GM18507 (cell line): ENCODE data around the gene IDH1.
"Not testable (repeated sequence)": the region's sequence is repeated elsewhere in the genome, so short reads cannot be mapped to it uniquely, and the experiment has no call there.

Source experiments
- DNase-seq: peaks from one replicate; pipeline ENCODE4 v3.0.0; 2011; ENCODE audit warnings: low read depth; ENCODE audit not compliant: insufficient read length; ENCODE audit errors: extremely low spot score
- FAIRE-seq: peaks from 2 replicates; lab custom pipeline; 2011; peaks lifted over from hg19 to GRCh38; lab: Jason Lieb, UNC

IDH1 gene

DNA sequence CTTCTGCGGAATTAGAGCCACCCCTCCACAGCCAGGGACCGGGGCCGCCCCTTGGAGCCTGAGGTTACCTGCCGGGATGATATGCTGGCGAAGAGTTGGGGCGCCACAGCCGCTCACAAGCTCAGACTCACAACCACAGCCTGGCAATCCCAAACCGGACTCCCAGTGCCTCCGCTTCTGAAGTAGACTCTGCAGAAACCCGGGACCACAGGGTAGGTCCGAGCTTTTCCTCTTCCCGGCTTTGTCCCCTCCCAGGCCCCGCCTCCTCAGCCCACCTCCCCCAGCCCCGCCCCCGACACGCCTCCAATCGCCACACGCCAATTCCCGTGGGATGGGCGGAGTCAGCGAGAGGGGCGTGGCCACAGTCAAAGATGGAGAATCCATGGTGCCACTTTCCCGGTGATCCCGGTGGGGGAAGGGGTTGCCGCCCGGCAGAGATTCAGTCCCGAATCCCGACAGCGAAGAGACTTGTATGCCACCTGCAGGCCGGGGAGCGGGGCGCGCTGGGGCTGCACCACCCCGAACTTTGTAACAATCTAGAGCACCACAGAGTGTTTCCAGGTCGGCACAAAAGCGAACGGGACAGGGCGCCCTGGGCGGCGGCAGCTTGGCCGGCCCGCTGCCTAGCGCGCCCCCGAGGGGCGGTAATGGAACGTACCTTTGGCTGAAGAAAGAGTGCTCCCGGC, at the start of gene IDH1:
Gene IDH1, minus strand, starts transcription at position 201 of the 686 bp plus-strand sequence. CDS start 3,520 bp downstream, outside the sequence.
- peak; percentile 96 for FAIRE-seq
- DNase-seq: peak; percentile 84

DNA sequence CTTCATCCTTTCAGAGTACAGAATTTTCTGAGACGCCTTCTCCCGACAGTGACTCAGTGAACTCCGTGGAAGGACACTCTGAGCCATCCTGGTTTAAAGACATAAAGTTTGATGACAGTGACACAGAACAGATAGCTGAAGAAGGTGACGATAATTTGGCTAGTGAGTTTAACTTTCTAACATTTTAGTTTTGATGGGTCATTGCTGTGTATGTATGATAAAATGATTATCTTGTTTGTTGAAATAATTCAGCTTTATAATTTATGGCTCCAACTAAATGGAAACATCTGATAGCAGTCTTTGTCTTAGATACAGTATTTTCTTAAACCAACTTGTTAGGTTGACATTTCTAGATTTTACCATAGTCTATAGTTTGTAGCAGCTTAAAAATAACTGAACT, 49.3 kb upstream of the IDH1 start:
- FAIRE-seq: no peak
- DNase-seq: no peak

DNA sequence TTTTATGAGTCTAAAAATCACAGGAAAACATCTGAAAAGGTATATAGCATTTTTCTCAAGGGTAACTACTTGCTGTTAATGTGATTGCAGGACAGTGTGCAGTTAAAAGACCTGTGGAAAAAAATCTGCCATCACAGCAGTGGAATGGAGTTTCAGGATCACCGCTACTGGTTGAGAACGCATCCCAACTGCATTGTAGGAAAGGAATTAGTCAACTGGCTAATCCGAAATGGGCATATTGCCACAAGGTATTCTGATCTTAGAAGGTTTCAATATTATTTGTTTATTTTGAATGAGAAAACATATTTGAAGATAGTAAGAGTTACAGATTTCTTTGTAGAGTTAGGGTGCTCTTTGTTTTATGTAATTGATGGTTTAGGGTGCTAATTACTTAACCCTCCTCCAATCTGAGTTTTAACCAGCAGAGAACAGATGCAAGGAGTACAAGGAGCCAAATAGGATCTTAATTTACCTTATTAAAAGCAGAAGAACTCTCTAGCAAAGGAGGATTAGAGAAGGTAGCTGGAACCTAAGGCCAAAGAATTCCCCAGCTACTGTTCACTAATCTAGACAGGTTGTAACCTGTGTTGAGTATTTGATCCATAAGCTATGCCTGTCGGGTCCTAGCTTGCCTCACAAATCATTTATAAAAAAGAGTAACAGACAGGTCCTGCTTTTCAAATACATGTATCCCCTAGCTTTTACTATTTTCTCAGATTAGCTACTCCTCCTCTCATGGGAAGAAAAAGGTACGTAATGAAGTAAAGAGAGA, 46.2 kb upstream of the IDH1 start:
- no peak for FAIRE-seq
- no peak for DNase-seq

DNA sequence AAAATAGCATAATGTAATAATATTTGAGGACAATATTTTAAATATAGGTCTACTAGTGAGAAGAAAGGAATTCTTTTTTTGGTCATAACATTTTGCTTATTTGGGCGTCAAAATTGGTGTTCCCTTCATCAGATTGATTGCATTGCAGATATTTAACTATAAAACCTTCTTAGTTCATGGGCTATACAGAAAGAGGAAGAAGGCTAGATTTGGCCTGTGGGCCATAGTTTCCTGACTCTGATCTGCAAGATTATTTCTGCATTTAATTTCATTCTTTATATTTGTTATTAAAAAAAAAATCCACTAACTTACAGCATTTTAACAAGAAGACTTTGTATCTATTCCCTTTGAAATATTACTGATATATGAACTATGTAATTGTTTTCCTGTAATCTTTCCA, 43.1 kb upstream of the IDH1 start:
- no peak for FAIRE-seq
- DNase-seq: no peak

DNA sequence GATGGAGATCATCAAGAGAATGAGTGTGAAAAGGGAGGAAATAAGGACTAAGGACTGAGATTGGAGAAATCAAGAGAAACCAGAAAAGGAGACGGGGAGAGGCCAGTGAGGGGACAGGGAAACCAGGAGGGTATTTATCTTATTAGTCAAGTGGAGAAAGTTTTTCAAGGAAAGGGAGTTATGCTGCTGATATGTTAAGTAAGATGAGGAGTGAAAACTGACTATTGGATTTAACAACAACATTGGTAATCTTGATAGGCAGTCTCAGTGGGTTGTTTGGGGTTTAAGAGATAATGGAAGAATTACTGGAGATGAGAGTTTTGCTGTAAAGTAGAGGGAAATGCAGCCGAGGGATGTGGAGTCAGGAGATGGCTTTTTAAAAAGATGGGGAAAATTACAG, 41.7 kb upstream of the IDH1 start:
- DNase-seq (no peak), FAIRE-seq (no peak)

DNA sequence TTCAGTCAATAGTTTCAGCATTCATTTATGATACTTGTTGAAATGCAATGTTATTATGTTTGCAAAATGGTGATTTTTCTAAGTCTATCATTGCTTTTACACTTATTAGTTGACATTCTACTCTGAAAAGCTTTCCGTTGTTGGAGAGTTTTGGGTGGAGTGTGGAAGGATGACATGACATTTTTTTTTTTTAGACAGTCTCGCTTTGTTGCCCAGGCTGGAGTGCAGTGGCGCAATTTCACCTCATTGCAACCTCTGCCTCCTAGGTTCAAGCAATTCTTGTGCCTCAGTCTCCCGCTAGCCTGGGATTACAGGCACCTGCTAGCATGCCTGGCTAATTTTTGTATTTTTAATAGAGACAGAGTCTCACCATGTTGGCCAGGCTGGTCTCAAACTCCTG, 41.0 kb upstream of the IDH1 start:
- FAIRE-seq: no peak

DNA sequence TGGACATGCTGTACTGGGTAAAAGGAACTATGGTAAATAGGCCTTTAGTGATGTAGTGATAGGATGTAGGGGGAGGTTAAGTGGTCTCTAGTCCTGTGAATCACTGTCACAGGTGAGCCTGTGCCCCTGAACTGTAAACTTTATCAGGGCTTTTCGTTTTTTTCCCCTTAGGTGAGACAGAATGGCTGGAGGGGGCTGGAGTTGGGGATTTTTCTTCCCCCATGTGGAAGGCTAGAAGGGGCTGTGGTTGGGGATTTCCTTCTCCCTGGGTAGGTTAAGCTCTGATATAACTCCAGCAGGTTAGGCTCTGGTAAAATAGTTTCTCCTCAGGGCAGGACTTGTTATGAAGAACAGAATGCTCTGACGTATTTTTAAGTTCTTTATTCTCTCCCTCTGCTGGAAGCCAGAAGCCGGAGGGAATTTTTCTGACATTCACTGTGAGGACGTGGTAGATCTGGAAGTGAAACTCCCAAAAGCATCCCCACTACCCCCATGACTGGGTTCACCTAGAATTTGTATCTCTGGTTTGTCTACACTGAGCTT, 39.7 kb upstream of the IDH1 start:
- FAIRE-seq: peak; percentile 84
- DNase-seq: no peak

More for the DNA sequence above, 41.0 kb upstream of the IDH1 start:
- DNase-seq: no peak

DNA sequence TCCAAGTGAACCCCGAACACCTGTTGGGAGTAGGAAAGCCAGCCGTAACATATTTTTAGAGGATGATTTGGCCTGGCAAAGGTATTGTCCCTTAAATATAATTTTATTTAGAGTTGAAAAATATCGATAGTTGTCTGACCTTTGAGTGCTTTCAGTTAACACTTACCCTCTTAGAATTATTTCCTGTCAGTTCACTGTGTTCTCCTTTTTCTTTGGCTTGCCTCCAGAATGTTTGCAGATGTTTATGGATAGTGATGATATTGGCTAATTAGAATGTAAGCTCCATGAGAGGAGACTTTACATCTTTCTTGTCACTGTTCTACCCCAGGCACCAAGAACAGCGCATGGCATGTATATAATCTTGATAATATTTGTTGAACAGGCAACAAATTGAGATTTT, 31.0 kb upstream of the IDH1 start:
- DNase-seq: no peak
- FAIRE-seq: no peak

DNA sequence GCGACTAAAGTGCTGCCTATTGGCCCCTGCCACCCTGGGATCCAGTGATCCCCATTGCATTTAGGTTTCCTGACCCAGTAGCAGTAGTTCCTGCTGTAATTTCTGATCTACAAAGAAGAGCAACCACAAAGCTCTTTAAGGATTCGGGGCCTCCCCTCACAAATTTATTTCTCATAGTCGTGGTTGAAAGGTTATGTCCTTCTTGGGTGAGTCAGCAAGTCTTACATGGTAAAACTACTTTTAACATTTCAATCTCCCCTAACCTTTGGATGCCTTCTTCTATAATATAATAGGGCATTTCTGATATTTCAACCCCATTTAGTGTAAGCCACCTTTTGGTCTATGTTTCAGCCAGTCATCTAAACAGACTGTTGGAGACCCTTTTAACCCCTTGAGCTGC, 26.1 kb upstream of the IDH1 start:
- DNase-seq (no peak), FAIRE-seq (no peak)

DNA sequence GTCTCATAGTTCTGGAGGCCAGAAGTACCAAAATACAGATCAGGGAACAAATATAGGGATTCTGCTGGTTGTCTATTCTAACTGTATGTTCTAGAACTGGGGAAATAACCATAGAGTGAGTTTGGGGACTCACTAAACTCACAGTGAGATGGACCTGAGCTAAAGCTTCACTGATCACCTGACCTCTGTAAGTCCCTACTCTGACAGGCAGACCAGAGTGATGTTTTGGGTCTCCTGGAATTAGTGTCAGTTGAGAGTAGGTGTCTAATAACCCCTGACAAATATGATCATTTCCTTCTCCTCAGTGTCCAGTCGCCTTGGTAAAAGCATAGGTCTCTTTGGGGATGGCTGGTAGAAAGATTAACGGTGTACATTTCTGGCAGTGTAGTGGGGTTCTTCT, 25.4 kb upstream of the IDH1 start:
- no peak for FAIRE-seq
- DNase-seq: no peak

DNA sequence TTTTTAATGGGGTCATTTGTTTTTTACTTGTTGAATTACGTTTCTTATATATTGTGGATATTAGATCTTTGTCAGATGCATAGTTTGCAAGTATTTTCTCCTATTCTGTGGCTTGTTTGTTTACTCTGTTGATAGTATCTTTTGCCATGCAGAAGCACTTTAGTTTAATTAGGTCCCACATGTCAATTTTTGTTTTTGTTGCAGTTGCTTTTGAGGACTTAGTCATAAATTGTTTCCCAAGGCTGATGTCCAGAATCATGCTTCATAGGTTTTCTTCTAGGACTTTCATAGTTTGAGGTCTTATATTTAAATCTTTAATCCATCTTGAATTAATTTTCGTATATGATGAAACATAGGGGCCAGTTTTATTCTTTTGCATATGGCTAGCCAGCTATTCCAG, 24.4 kb upstream of the IDH1 start:
- peak; percentile 12 for FAIRE-seq
- DNase-seq: no peak

DNA sequence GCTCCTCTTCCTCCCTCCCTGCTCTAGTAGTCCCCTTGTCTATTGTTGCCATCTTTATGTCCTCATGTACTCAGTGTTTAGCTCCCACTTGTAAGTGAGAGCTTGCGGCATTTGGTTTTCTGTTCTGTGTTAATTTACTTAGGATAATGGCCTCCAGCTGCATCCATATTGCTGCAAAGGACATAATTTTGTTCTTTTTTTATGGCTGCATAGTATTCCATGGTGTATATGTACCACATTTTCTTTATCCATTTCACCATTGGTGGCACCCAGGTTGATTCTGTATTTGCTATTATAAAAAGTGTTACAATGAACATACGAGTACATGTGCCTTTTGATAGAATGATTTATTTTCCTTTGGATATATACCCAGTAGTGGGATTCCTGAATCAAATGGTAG, 23.7 kb upstream of the IDH1 start:
- no peak for FAIRE-seq
- DNase-seq: no peak

DNA sequence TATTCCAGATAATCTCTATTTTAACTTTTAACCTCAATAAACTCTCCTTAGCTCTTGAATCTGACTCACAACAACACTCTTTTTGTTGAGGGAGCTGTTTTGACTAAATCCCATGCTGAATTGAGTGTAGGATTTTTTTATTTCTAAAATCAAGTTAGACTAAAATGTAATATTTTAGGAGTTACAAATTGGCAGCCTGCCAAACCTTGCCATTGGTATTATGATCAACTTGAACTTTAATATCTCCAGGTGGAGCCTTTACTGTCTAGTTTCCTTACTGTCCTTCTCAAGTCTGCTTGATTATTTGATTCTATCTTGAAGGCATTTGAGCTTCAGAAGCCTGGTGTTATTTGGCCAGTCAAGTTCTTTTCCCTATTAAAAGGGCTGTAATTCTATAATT, 19.9 kb upstream of the IDH1 start:
- no peak for FAIRE-seq
- DNase-seq: no peak

DNA sequence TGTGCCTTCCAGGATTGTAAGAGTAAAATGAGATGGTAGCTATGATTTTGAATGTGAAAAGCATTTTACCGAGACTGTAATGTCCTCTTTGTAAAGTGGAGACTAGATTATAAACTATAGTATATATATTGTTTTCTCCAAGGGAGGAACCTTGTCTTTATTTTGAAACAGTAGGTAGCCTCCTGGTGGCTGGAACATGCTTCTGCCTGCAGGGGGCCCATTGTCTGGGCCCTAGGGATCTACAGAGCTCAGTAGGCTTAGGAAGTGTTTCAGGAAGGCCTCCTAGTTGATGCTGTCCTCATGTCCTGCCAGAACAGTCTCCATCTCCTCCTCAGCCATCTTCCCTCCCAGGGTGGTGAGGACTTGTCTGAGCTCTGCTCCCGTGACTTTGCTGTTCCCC, 14.2 kb upstream of the IDH1 start:
- DNase-seq (no peak), FAIRE-seq (no peak)

DNA sequence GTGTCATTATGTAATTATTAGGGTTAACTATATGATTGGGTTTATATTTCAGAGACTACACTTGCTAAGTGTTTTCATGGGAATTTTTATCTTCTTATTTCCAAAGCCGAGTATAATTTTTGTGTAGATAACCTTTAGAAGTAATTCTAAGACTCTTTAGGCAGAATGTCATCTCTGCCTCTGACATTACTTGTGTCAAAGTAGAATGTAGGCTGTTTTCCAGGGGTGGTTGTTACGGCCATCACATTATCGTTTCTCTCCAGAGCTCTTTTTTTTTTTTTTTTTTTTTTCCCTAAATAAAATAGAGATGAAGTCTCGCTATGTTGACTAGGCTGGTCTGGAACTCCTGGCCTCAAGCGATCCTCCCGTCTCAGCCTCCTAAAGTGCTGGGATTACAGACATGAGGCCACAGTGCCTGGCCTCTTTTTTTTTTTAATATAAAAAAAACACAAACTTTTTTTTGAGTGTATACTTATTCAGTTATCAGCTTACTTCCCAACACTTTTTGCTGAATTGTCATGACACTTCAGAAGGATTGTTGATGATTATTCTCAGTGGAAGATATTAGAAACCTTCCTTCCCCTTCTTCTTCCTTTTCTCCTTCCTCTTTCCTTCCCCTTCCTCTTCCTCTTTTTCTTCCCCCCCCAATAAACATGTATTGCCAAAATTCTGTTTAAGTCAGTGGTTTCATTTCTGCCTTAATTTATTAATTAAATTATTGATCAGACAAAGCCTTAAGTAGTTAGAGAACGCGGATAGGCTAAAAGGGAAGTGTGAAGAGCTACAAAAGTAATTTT, 13.5 kb upstream of the IDH1 start:
- DNase-seq (no peak), FAIRE-seq (no peak)

DNA sequence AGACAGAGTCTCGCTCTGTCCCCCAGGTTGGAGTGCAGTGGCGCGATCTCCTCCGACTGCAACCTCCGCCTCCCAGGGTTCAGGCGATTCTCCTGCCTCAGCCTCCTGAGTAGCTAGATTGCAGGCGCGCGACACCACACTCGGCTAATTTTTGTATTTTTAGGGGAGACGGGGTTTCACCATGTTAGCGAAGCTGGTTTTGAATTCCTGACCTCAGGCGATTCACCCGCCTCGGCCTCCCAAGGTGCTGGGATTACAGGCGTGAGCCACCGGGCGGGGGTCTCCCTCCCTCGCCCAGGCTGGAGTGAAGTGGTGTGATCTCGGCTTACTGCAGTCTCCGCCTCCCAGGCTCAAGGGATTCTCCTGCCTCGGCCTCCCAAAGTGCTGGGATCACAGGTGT, 12.7 kb upstream of the IDH1 start:
- FAIRE-seq, DNase-seq: not testable (repeated sequence)

DNA sequence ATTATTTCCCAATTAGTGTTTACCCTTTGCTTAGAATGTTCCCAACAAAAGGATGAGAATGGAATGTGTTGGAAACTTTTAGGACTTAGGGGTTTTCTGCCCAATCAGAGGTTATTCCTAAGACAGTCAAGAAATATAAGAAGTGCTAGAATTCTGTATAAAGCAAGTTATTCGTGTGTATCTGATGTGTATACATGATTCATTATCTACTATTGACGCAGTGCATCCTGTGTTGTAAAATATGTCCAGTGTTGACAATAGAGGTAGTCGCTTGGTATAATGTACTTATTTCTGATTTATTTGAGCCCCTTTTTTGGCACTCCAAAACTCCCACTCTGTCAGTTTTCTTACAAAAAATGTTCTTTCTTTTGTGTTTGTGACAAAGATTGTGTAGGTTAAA, 12.1 kb upstream of the IDH1 start:
- FAIRE-seq (no peak), DNase-seq (no peak)

DNA sequence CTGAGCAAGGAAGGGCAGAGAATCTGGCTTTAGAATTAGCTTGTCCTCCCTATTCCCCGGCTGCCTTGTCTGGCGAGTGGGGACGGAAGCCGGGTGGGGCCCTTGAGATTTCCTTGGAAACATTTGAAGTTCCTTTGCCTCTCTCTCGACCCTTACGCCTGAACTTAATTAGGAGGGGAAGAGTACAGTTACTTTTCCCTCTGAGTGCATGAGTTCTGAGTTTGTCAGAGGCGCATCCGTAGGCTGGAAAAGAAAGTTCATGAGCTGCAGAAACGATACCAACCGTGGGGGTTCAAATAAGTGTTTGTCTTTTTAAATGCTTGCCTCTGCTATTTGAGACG, 11.7 kb upstream of the IDH1 start:
- FAIRE-seq: no peak
- DNase-seq: no peak

DNA sequence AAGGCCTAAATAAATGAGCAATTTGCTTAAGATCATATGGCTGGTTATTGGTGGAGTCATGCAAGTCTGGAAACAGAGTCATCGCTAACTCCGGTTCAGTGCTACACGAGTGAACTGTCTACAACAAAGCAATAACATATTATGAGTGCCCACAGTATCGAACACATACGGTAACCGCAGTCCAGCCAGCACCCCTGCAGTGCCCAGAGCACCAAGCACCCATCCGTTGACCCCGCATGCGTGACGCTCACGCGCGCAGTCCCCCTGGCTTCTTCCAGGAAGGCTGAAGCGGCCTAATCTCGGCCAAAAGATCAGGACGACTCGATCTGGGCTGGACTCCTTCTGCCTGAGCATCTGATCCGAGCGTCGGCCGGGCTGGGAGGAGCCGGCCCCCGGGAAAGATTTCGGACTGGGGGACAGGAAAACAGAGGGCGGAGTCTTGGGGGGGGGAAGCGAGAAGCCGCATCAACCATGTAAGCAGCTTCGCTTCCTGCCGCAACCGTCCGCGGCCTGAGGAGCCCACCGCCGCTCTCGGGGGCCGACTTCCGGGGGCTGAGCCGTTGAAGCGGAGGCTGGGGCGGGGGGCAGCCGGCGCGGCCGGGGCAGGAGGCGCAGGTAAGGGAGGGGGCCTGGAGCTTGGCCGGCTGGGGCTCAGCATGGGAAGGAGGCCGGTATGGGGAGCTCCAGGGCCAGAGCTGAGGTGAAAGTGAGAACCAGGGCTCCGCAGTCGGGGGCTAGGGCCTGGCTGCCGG, 11.1 kb upstream of the IDH1 start, which contains the start of gene PIKFYVE:
Gene PIKFYVE, plus strand, starts transcription at position 455 of the 752 bp plus-strand sequence. CDS start 5,265 bp downstream, outside the sequence.
- DNase-seq (peak; percentile 92), FAIRE-seq (peak; percentile 97)
